GM12875 (cell line): ENCODE results near the gene OR4D9.

Experiments
- H3K4me3 ChIP-seq: one replicate; pipeline ENCODE4 v1.5.1; 2011; ENCODE audit warnings: low read depth, low read length, control low read depth
- CTCF ChIP-seq: IDR thresholded peaks from 2 replicates; pipeline ENCODE4 v1.5.1; 2011; ENCODE audit warnings: low read depth, mild to moderate bottlenecking, control low read depth, inconsistent platforms, low read length, moderate library complexity, borderline replicate concordance; ENCODE audit not compliant: insufficient read depth

The OR4D9 gene

GRCh38 chr11:59556917-59557348 is 45.6 kb downstream of the OR4D9 start:
- H3K4me3 ChIP-seq, result peak overlapping the region; percentile 40
- no peak for TF ChIP-seq CTCF

- H3K4me3 ChIP-seq, result no peak overlapping the region
- no peak for TF ChIP-seq CTCF
Observed at GRCh38 chr11:59558270-59558643, 46.9 kb downstream of the OR4D9 start.

GRCh38 chr11:59559886-59560285 is 48.5 kb downstream of the OR4D9 start:
- no peak overlapping the region for H3K4me3 ChIP-seq
- TF ChIP-seq CTCF, result no peak

GRCh38 chr11:59560290-59560701 is 49.0 kb downstream of the OR4D9 start:
- peak overlapping the region; percentile 60 for H3K4me3 ChIP-seq

GRCh38 chr11:59560702-59561473 is 49.5 kb downstream of the OR4D9 start:
- no peak for TF ChIP-seq CTCF
- H3K4me3 ChIP-seq, result peak overlapping the region; percentile 60

More at GRCh38 chr11:59560290-59560701, 49.0 kb downstream of the OR4D9 start:
- no peak for TF ChIP-seq CTCF

- no peak overlapping the region for H3K4me3 ChIP-seq
- TF ChIP-seq CTCF, result no peak
Observed at GRCh38 chr11:59562292-59562691, 51.0 kb downstream of the OR4D9 start.
